Suppressor macrophage (primary cell): ENCODE measurements around the gene SUCO.
A peak's percentile ranks its signal among the peaks of the same experiment; 100 is the strongest.

Experiments
- DNase-seq, 4 experiments: peaks; one replicate each; pipeline ENCODE4 v3.0.0-alpha.2; 2020 to 2022

Gene SUCO

GRCh38 chr1:172653015-172653709 is 120.2 kb downstream of the SUCO start:
- no peak for DNase-seq

DNA sequence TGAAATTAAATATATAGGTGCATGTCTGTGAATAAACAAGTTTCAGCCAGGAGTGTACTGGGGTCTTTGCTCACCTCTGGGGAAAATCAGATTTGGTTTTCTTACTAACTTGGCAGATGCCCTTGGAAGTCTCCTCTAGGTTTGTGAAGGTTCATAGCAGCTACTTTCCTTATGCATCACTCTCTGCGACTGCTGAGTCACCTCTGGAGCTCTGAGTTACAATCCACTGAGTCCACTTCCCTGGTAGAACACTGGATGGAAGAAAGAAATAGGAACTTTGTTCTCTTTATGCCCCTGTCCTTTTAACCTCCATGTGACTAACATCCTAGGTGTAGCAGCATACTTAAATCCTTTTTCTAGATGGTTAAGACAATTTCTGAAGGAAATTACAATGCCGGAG is 121.6 kb downstream of the SUCO start:
- DNase-seq, result peak in 2 of 4 experiments; percentile 14 to 19

DNA sequence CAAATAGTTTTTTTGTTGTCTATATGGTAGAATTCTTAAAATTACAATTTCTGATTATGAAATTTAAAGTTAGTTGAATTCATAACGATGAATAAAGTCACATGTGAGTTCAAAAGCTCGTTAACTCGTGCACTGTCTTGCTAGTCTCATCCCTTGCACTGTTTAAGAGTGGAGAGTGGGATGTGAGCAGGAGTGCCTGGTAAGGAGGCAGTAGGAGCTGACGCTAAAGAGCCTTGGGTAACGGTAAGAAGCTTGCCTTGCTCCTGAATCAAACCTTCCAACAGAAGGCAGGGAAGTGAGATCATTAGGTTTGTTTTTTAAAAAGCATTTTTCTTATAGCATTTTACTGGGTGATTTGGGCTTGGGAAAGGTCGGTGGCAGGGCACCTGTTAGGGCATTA is 123.6 kb downstream of the SUCO start:
- DNase-seq, result no peak

GRCh38 chr1:172657586-172657985 is 124.6 kb downstream of the SUCO start:
- no peak for DNase-seq

DNA sequence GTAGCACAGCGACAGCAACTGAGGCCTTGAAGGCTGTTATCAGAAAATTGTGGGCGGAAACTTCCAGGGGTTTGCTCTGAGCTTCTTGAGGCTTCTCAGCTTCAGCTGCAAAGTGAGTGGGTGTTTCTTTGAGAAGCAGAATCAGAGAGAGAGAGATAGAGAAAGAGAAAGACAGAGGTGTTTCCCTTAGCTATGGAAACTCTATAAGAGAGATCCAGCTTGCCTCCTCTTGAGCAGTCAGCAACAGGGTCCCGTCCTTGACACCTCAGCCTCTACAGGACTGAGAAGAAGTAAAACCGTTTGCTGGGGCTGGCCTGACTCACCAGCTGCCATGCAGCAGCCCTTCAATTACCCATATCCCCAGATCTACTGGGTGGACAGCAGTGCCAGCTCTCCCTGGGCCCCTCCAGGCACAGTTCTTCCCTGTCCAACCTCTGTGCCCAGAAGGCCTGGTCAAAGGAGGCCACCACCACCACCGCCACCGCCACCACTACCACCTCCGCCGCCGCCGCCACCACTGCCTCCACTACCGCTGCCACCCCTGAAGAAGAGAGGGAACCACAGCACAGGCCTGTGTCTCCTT is 126.0 kb downstream of the SUCO start, which contains the start of gene FASLG:
FASLG (plus strand) TSS at position 233 of the 583 bp plus-strand sequence; CDS start at position 332, 99 bp downstream.
- no peak for DNase-seq

- no peak for DNase-seq
Observed at GRCh38 chr1:172661107-172661506, 128.2 kb downstream of the SUCO start.
